PC-3 (cell line): ENCODE results near the gene ANKRD37.

Experiments used
- EZH2phosphoT487 ChIP-seq: fragments of 300-600 bp; sonication (generic); IDR thresholded peaks from 2 replicates; pipeline ENCODE4 v1.6.1; 2018; ENCODE audit warnings: mild to moderate bottlenecking, antibody characterized with exemption, low read length, borderline replicate concordance
- TF ChIP-seq, protein P1 (sequence below): fragments of 300-600 bp; sonication (generic); conservative IDR thresholded peaks from 2 replicates; pipeline ENCODE4 v1.5.1; 2017; ENCODE audit warnings: antibody characterized with exemption, low read depth, mild to moderate bottlenecking, low read length

DNA sequence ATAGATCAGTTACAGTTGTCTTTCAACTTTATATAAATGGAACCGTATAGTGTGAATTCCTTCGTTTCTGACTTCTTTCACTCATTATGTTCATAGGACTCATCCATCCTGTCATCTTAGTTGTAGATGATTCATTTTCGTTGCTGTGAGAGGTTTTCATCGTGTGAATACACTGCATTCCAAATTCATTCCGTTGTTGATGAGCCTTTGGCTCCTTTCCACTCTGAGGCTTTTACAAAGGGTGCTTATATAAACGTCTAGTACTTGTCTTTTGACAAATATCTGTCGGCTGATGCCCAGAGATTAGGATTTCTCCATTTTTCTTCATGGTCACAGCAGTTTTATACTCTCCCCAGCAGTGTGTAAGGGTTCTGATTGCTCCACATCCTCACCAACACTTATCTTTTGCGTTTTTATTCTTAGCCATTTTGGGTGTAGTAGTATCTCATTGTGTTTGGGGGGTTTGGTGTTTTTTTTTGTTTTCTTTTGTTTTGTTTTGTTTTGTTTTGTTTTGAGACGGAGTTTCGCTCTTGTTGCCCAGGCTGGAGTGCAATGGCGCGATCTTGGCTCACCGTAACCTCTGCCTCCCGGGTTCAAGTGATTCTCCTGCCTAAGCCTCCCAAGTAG lies 49.6 kb upstream of the ANKRD37 start:
- TF ChIP-seq, protein P1, sequence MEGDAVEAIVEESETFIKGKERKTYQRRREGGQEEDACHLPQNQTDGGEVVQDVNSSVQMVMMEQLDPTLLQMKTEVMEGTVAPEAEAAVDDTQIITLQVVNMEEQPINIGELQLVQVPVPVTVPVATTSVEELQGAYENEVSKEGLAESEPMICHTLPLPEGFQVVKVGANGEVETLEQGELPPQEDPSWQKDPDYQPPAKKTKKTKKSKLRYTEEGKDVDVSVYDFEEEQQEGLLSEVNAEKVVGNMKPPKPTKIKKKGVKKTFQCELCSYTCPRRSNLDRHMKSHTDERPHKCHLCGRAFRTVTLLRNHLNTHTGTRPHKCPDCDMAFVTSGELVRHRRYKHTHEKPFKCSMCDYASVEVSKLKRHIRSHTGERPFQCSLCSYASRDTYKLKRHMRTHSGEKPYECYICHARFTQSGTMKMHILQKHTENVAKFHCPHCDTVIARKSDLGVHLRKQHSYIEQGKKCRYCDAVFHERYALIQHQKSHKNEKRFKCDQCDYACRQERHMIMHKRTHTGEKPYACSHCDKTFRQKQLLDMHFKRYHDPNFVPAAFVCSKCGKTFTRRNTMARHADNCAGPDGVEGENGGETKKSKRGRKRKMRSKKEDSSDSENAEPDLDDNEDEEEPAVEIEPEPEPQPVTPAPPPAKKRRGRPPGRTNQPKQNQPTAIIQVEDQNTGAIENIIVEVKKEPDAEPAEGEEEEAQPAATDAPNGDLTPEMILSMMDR = no peak
- TF ChIP-seq EZH2phosphoT487 = no peak
